ENCODE results near the gene DPPA4.

Gene DPPA4

GRCh38 chr3:109336291-109336861, 970 bp downstream of the DPPA4 start:
- DNase-seq, result peak; percentile 38

- no peak for DNase-seq
Observed at GRCh38 chr3:109334572-109334971, 2.8 kb downstream of the DPPA4 start.

GRCh38 chr3:109331692-109332091, 5.7 kb downstream of the DPPA4 start:
- no peak for DNase-seq

GRCh38 chr3:109330405-109330804, 6.9 kb downstream of the DPPA4 start:
- no peak for DNase-seq

GRCh38 chr3:109328202-109328601, 9.1 kb downstream of the DPPA4 start:
- DNase-seq, result no peak

- no peak for DNase-seq
Observed at GRCh38 chr3:109325657-109326056, 11.7 kb downstream of the DPPA4 start.

GRCh38 chr3:109325109-109325508, 12.2 kb downstream of the DPPA4 start:
- no peak for DNase-seq

- DNase-seq, result no peak
Observed at GRCh38 chr3:109316162-109316730, 21.1 kb downstream of the DPPA4 start, which contains the start of gene DPPA2. TSS of gene DPPA2 (minus strand) at chr3:109316517. CDS start at chr3:109314542, 1,975 bp downstream.

- no peak for DNase-seq
Observed at GRCh38 chr3:109313061-109313460, 24.3 kb downstream of the DPPA4 start.

- DNase-seq, result no peak
Observed at GRCh38 chr3:109297496-109297895, 39.9 kb downstream of the DPPA4 start.

GRCh38 chr3:109284071-109284470, 53.3 kb downstream of the DPPA4 start:
- DNase-seq, result no peak

GRCh38 chr3:109278546-109278945, 58.8 kb downstream of the DPPA4 start:
- no peak for DNase-seq

GRCh38 chr3:109278141-109278540, 59.2 kb downstream of the DPPA4 start:
- DNase-seq, result no peak

Data from right hindlimb (tissue), 1 donor.